ENCODE data around the gene TEAD1.

DNA sequence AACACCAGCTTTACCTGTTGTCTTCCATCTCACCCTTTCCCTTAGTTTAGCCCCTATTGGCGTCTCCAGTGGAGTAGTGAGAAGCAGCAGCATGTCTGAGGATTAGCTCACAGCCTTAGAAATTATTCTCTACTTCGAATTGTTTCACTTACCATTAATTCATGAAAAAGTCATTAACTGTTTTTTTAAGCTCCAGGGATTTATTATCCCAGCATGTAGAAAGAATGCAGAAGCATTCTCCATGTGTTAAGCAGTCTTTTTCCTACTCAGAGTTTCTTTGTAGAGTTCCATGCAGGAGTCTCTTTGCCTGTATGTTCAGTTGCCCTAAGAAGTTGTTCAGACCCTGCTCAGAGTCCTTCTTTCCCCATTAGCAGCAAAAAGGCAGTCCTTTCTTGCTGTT, 197.0 kb downstream of the TEAD1 start:
- TF ChIP-seq, protein P1, sequence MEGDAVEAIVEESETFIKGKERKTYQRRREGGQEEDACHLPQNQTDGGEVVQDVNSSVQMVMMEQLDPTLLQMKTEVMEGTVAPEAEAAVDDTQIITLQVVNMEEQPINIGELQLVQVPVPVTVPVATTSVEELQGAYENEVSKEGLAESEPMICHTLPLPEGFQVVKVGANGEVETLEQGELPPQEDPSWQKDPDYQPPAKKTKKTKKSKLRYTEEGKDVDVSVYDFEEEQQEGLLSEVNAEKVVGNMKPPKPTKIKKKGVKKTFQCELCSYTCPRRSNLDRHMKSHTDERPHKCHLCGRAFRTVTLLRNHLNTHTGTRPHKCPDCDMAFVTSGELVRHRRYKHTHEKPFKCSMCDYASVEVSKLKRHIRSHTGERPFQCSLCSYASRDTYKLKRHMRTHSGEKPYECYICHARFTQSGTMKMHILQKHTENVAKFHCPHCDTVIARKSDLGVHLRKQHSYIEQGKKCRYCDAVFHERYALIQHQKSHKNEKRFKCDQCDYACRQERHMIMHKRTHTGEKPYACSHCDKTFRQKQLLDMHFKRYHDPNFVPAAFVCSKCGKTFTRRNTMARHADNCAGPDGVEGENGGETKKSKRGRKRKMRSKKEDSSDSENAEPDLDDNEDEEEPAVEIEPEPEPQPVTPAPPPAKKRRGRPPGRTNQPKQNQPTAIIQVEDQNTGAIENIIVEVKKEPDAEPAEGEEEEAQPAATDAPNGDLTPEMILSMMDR (IDR thresholded peaks at IDR 0.05) = no peak
- TF ChIP-seq POLR2A (IDR thresholded peaks at IDR 0.05) = no peak
